GM19452 (cell line): ENCODE measurements around the gene SCAI.
"Not testable (repeated sequence)": the region's sequence is repeated elsewhere in the genome, so short reads cannot be mapped to it uniquely, and the experiment has no call there.

Experiments used
- ATAC-seq: cut with Tn5 transposase; IDR thresholded peaks from one replicate; pipeline ENCODE4 v1.9.1; 2021; ENCODE audit not compliant: unreplicated experiment

The SCAI gene

GRCh38 chr9:124949387-124949786, 193.9 kb downstream of the SCAI start:
- ATAC-seq = no peak

DNA sequence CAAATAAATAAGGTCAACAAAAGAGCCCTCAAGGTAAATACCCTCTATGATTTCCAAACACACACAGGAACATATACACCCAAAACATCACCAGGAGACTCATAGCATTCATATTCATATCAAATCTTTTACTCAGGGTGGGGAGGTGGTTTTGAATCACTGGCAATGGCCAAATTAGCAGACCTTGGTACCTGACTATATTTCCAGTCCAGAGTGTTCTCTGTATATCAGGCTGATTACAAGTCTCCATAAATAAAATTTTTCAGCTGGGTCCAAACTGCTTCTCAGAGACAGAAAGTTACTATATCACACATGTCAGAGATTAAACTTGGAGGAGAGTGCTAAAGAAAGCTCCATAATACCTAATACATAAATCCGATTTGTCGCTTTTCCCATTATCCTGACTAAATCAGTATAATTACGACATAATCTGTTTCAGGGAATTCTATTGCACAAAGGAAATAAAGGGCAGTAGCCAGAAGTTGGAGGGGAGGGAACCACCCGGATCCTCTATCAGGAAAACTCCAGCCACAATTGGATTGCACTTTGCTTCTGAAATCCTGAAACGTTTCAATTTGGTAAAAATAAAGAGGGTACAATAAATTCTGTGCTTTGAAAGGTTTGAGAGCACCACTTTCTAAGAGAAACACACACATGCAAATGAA, 195.5 kb downstream of the SCAI start:
- no peak for ATAC-seq

- no peak for ATAC-seq
These were observed 197.2 kb downstream of the SCAI start for GRCh38 chr9:124946167-124946566.

DNA sequence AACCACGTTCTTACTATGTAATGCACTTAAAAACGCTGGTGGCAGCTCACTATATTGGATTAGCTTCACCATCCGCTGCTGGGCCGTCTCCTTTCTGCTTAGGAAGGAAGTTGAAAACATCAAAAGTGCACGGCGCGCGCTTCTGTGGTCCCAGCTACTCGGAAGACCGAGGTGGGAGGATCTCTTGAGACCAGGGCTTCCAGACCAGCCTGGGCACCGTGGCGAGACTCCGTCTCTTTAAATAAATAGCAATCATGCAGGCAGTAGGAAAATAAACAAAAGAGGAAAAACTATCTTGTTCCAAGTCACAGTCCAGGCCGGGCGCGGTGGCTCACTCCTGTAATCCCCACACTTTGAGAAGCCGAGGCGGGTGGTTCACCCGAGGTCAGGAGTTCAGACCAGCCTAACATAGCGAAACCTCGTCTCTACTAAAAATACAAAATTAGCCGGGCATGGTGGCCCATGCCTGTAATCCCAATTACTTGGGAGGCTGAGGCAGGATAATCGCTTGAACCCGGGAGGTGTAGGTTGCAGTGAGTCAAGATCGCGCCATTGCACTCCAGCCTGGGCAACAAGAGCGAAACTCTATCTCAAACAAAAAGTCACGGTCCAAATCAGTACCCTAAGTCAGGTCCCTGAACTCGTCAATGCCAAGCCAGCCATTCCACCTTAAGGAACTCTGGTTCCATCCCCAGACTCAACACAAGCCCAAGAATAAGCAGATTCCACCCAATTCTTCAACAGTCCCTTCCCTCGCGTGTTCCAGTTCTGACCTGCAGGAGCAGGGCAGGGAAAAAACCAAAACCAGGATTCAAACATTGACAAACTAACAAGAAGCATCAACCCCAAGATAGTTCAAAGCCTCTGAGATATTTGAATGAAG, 201.4 kb downstream of the SCAI start:
- ATAC-seq = peak; percentile 20

DNA sequence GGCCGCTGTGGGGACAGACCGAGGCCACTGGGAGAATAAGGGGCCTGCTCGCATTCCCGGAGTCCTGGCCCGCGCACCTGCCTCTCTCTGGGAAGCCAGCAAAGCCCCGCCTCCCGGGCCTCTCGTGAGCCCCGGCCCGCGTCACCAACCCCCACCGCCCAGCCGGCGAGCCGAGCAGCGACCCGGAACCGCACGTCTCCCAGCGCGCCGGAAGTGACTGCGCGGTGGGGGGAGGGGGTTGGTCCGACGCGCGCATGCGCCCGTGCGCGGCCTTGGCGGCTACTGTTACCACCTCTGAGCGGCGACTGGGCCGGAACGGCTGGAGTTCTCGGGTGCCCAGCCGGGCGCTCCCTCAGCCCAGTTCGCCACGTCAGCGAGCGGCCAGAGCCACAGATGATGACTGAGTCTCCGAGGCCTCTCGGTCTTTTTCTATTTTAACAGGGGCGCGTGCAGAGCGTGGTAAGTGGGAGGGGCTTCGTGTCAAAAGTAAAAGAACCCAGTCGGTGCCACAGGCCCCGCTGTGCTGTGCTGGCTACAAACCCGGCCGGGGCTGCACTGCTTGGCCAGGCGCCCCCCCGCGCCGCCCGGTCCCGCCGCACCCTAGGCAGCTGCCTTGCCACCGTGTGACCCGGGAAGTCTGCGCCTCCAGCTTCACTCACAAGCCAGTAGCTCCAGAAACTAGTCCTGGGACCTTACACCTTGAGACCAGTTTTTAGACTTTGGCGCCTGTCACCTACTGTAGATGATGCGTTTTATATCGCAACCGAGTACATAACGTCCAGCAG, 202.2 kb downstream of the SCAI start, which contains the start of gene GOLGA1:
Gene GOLGA1 (minus strand): TSS at position 190 of the 785 bp plus-strand sequence. CDS start 2,372 bp downstream, outside the sequence.
- peak; percentile 79 for ATAC-seq

DNA sequence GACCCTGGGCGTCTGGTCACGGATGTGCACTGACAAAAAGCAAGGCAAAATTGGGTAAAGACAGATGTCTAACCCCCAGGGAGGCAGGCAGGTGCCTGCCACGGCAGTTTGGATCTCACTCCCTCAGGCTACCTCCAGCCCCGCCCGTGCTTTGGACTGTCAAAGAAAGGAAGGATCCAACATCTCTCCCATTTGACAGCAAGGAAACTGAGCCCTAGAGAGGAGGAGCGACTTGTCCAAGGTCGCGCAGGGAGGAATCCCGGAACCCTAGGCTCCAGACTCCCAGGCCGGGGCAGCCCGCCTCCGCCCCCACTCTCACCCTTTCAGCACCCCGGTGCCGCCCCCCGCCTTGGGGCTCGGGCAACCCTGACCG, 202.8 kb downstream of the SCAI start:
- peak; percentile 8 for ATAC-seq

GRCh38 chr9:124939944-124940343, 203.4 kb downstream of the SCAI start:
- ATAC-seq = no peak

DNA sequence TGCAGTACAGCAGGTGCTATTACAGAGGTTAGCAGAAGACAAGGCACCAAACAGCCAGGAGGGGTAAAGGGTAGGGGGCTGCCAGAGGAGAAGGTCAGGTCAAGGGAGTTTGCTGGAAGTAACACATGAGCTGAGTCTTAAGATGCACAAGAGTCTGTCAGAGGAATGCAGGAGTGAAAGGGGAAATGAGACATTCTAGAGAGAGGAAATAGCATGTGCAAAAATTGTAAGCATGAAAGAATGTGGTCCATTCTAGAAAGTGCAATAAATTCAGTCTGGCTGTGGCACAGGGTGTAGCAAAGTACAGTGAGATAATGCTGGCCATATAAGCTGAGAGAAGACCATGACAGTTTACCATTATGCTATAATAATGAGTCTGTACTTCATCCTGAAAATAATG, 209.0 kb downstream of the SCAI start:
- peak; percentile 58 for ATAC-seq

- ATAC-seq = no peak
These were observed 211.0 kb downstream of the SCAI start for GRCh38 chr9:124932333-124932732.

DNA sequence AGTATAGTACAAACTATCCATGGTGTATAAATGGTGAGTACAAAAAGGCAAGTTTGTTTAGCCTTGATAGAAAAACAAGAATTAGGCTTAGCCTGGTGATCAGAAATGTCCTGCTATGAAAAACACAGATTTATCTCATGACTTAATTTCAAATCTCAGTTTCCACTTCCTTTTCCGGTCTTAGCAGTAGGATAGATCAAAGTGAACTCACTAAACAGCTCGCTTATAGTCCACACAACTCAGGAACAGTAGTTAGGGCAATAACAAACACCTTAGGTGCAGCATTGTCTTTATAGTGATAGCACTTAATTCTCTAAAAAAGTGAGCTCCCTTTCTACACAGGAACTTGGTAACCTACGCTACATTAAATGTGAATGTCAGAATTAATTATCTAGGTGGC, 213.9 kb downstream of the SCAI start:
- ATAC-seq = no peak

DNA sequence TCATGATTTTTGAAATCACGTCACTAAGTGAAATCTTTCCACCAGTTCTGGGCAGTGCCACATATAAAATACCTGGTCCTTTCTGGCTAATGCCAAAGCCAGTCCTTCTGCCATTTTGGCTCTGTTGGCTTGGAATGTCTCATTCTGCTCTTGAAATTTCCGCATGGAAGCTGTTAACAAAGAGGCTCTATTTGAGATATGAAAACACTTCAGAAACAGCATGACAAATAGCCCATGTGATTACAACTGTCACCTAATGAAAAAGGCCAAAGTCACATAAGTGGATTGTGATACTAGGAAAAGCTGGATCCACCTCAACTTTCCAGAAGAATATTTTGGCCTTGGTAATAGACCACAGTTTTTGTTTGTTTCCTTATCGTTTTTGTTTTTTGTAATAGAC, 215.2 kb downstream of the SCAI start:
- ATAC-seq = no peak

DNA sequence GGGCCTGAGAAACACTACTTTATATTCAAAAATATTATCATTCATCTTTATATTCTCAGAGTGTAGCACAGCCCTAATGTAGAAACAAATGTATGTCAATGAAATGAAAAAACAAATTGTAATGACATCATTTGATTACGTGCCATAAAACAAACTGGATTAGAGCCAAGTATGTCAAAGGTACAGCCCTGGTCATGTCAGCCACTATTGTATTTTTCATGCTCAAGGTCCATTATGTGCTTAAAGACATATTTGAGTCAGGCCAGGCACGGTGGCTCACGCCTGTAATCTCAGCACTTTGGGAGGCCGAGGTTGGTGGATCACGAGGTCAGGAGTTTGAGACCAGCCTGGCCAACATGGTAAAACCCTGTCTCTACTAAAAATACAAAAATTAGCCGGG, 222.9 kb downstream of the SCAI start:
- not testable (repeated sequence) for ATAC-seq

DNA sequence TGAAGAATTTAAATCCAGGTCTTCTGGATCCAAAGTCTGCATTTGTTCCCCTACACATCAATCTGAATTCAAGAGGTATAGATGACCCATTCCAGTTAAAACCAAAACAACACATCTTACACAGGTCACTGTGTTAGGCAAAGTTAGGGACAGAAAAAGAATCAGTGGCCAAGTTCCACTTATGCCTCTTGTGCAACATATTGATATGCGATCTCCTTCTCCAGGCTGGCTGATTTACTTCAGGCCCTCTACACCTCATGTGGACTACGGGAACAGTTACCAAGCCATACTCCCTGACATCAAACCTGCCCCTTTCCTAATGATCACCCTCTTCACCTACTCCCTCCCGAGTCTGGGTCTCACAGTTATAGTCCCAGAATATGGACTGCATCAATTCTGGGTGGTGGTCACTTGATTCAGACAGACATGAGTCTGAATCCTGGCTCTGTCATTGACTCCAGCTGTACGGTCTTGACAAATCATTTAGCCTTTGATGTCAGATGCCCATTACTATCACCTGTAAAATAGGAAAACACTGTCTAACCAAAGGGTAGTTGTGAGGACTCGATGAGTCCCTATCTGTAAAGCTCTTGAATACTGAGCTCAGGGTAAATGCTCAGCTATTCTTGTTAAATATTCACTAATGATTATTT, 228.4 kb downstream of the SCAI start:
- no peak for ATAC-seq

GRCh38 chr9:124913378-124913777, 229.9 kb downstream of the SCAI start:
- no peak for ATAC-seq

DNA sequence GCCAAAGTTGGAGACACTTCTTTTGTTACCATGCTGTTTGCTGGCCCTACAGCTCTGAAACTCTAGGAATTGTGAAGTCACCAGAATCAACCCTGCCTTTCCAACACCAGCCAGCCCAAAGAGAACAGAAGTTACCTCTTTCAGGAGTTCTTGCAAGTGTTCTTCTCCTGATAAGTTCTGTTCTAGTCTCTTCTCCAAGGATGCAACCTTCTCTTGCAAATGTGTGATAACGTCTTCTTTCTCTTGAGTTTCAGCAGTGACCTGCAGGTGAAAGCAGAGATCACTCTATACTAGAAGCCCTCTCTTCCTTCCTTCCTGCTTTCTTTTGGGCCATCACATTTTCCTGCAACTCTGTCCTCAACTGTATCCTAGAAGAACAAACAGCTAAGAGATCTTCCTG, 231.6 kb downstream of the SCAI start:
- no peak for ATAC-seq

DNA sequence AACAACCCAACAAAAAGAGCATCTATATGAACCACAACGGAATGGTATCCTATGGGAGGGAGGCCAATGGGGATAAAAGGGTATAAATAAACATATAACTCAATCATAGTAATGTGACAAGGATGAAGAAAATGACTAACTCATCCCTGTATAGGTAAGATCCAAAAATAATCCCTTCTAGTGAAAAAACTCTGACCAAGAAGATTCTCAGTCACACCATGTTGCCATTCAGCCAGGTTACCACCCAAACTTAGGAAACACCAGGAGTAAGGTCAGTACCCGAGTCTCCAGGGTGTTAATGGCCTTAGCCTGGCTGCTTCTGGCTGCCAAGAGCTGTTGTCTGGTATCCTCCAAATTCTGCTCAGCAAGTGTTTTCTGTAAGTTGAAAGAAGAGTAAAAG, 235.2 kb downstream of the SCAI start:
- no peak for ATAC-seq

- no peak for ATAC-seq
These were observed 236.4 kb downstream of the SCAI start for GRCh38 chr9:124906966-124907365.

DNA sequence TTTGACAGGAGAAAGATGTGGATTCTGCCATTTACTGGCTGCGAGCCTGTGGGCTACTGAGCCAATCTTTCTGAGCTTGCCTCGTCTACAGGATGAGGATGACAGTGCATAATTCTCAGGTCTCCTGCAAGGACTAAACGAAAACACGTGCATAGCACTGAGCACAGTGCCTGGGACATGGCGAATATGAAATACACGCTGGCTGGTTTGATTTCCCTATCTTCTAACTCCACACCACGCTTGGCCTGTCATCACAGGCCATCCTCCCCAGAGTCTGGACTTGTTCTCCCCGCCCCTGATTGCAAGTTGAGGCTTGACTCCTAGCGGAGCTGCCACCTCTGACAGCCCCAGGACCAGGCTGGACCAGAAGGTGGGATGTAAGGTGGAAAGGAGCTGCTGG, 243.5 kb downstream of the SCAI start:
- no peak for ATAC-seq

DNA sequence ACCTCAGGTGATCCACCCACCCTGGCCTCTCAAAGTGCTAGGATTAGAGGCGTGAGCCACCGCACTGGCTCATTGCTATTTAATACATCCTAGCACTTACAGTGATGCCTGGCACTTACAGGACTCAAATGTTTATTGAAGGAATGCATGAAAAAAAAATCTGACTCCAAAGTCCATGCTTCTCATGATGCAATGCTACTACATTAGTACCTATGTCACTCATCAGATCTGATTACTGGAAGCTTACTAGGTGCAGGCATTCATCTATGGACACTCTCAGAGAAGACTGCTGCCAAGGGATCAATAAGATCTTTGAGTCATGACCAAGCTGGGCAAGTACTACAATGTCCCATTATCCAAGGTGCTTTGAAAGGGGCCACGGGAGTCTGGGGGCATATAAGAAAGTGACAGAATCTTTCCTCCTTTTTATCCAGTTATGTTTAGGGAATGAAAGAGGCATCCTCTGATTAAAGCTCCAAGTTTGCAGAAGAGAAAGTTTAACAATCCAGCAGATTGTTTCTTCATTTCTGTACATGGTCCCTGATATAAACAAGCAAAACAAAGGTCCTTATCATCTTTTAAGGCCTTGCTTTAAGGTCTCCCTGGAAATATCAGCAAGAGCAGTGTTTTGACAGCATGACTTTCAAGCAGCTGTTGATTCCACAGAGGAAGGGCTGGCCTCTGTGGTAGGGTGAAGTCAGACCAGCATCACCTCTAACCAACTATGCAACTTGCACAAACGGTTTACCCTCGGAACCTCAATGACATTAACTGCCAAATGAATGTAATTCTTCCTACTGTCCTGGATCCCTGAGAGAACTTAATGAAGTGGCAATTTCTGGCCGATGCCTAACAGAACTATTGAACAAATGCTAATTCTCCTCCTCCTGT, 245.5 kb downstream of the SCAI start:
- ATAC-seq = no peak

DNA sequence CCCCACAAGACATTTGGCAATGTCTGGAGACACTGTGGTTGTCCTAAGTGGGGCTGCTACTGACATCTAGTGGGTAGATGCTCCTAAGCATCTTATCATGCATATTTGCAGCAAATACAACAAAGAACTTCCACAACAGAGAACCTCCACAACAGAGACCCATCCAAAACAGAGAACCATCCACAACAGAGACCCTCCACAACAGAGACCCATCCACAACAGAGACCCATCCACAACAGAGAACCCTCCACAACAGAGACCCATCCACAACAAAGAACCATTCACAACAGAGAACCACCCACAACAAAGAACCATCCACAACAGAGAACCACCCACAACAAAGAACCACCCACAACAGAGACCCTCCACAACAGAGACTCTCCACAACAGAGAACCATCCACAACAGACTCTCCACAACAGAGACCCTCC, 248.6 kb downstream of the SCAI start:
- no peak for ATAC-seq
